ENCODE data around the gene SCML1. TPM values are rescaled to one million over a fixed set of nuclear protein-coding genes. Genes with fewer than 3 reads are reported as not detected.

Gene SCML1
- total RNA-seq, 1 experiment from 2014 or later, result 1.6 TPM

DNA sequence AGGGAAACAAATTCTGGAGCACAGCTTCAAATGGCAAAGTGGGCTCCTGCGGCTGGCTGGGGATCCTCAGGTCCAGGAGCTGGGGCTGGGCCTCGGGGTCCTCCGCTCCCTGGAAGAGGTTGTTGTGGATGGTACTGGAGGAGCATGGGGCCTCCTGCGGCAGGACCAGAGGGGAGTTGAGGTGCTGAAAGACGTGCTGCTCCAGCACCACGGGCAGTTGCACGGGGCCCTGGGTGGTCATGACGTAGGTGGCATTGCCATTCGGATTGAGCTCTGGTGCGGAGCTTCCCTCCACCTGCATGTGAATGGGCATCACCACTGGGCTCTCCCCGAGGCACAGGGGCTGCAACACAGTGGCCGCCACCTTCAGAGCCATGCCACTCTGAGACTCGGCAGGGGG, 64.1 kb downstream of the SCML1 start:
- peaks cover 70 to 76% of the 10 kb centered on the region in 2 experiments for H3K9me3 Mint-ChIP-seq
- Histone ChIP-seq H4K5ac (ENCODE audit: insufficient read length, low read depth, low read length) (no peak overlapping the region), H2BK12ac (ENCODE audit: insufficient read length, low read depth, low read length) (no peak overlapping the region), H3K9ac (ENCODE audit: extremely low read depth, insufficient read length, low read length) (no peak overlapping the region), H3K27me3 (ENCODE audit: insufficient read depth, low read length) (no peaks in the 10 kb centered on the region), H3K4ac (ENCODE audit: low read depth, low read length) (no peak overlapping the region), H2BK15ac (ENCODE audit: low read depth, low read length) (no peak overlapping the region), H2AK5ac (ENCODE audit: insufficient read length, low read length) (no peak overlapping the region), H3K14ac (ENCODE audit: insufficient read depth, low read length) (no peak overlapping the region), H3K4me2 (ENCODE audit: insufficient read depth, insufficient read length, low read length) (no peak overlapping the region), H2BK5ac (ENCODE audit: insufficient read length, low read length) (no peak overlapping the region), H3K23ac (ENCODE audit: insufficient read length, low read depth, low read length) (no peak overlapping the region), H3K23me2 (ENCODE audit: insufficient read length, low read depth, low read length, poor library complexity, severe bottlenecking) (no peaks in the 10 kb centered on the region), H3K56ac (ENCODE audit: insufficient read length, low read depth, low read length) (no peak overlapping the region), H3K79me1 (ENCODE audit: insufficient read depth, low read depth, low read length, poor library complexity, severe bottlenecking) (no peaks in the 10 kb centered on the region), H4K8ac (replicated peaks; ENCODE audit: insufficient read length, low read depth, low read length) (no peak overlapping the region), H2BK120ac (ENCODE audit: low read depth, low read length, poor library complexity, severe bottlenecking) (no peak overlapping the region), H3K4me1 (ENCODE audit: insufficient read depth, low read length) (no peaks in the 10 kb centered on the region), H3K79me2 (ENCODE audit: insufficient read depth, low read length) (no peaks in the 10 kb centered on the region), H4K20me1 (ENCODE audit: control insufficient read depth, insufficient read depth, insufficient read length) (no peaks in the 10 kb centered on the region), H4K91ac (ENCODE audit: insufficient read length, low read depth, low read length) (no peak overlapping the region), H3K18ac (ENCODE audit: insufficient read length, low read depth, low read length) (no peak overlapping the region), H3K27ac (ENCODE audit: insufficient read length, low read depth, low read length) (no peak overlapping the region), H3K9me3 (ENCODE audit: control insufficient read depth, low read depth, low read length) (no peaks in the 10 kb centered on the region), H3T11ph (ENCODE audit: low read length) (no peak overlapping the region), H2AFZ (ENCODE audit: low read length) (no peak overlapping the region), H2BK20ac (ENCODE audit: low read depth, low read length, poor library complexity, severe bottlenecking) (no peak overlapping the region)
- peaks cover 0 to 3% (median 2%) of the 10 kb centered on the region in 3 experiments; a peak in 3 of 7 replicates for H3K36me3 Mint-ChIP-seq (ENCODE audit: insufficient read depth in 1 of 3, low read depth in 3 of 3)
- no peak overlapping the region for H3K27ac Mint-ChIP-seq
- TF ChIP-seq, protein P1, sequence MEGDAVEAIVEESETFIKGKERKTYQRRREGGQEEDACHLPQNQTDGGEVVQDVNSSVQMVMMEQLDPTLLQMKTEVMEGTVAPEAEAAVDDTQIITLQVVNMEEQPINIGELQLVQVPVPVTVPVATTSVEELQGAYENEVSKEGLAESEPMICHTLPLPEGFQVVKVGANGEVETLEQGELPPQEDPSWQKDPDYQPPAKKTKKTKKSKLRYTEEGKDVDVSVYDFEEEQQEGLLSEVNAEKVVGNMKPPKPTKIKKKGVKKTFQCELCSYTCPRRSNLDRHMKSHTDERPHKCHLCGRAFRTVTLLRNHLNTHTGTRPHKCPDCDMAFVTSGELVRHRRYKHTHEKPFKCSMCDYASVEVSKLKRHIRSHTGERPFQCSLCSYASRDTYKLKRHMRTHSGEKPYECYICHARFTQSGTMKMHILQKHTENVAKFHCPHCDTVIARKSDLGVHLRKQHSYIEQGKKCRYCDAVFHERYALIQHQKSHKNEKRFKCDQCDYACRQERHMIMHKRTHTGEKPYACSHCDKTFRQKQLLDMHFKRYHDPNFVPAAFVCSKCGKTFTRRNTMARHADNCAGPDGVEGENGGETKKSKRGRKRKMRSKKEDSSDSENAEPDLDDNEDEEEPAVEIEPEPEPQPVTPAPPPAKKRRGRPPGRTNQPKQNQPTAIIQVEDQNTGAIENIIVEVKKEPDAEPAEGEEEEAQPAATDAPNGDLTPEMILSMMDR (conservative IDR thresholded peaks at IDR 0.05), result no peak
- no CpG with 5 or more reads among the region's 13 CpGs for WGBS (ENCODE audit: extremely low coverage, insufficient read length, low lambda C conversion rate)
- 0 out of 4 replicates have a peak, but pooled peaks cover 0 to 3% of the 10 kb centered on the region in 2 experiments for H3K4me1 Mint-ChIP-seq
- no peak for DNase-seq
- peaks cover 3% of the 10 kb centered on the region for H3K27me3 Mint-ChIP-seq (ENCODE audit: low read depth)
- H3K4me3 Mint-ChIP-seq, result no peak overlapping the region
